HFFc6 (cell line): ENCODE data around the gene KIF26B. TPM values are rescaled to one million over a fixed set of nuclear protein-coding genes. Genes with fewer than 3 reads are reported as not detected.
A peak's percentile ranks its signal among the peaks of the same experiment; 100 is the strongest.

Experiments used
- DNase-seq: peaks from one replicate; pipeline ENCODE4 v3.0.0-alpha.2; 2018
- H3K27ac Mint-ChIP-seq: 2 replicates; pipeline ENCODE4 v1.8.0; 2020; ENCODE audit warnings: mild to moderate bottlenecking, mixed read lengths
- H3K27me3 Mint-ChIP-seq: 2 replicates; pipeline ENCODE4 v1.8.0; 2021; ENCODE audit warnings: mild to moderate bottlenecking, moderate library complexity, mixed read lengths; ENCODE audit not compliant: insufficient read depth
- H3K36me3 Mint-ChIP-seq: 2 replicates; pipeline ENCODE4 v1.8.0; 2021; ENCODE audit warnings: low read depth, mixed read lengths
- H3K4me1 Mint-ChIP-seq: 2 replicates; pipeline ENCODE4 v1.8.0; 2020; ENCODE audit warnings: low read depth, mixed read lengths
- H3K4me3 Mint-ChIP-seq: 2 replicates; pipeline ENCODE4 v1.8.0; 2020; ENCODE audit warnings: mild to moderate bottlenecking, moderate library complexity, mixed read lengths
- H3K9me3 Mint-ChIP-seq: 2 replicates; pipeline ENCODE4 v1.8.0; 2020; ENCODE audit warnings: mild to moderate bottlenecking, mixed read lengths
- CTCF ChIP-seq: fragments of 200-600 bp; sonication (generic); IDR thresholded peaks from 2 replicates; pipeline ENCODE4 v1.5.0; 2021; ENCODE audit warnings: antibody characterized with exemption, mild to moderate bottlenecking
- total RNA-seq, 6 experiments: library from RNA; stranded (reverse); fragmentation: NEBNext Ultra II Directional; extraction: Animal tissue kit (Norgen Biotek cat#: 25700); gene quantifications; 2 replicates in 1 of 6; 3 replicates in 5 of 6; pipeline ENCODE4 v1.2.3, GENCODE V29; 2021

The KIF26B gene
- total RNA-seq, 6 experiments from 2014 or later = 4.6 to 7.5 (median 5.5) TPM

GRCh38 chr1:245701631-245702030 lies 546.8 kb downstream of the KIF26B start:
- no peak for DNase-seq
- TF ChIP-seq CTCF = no peak
- H3K27ac Mint-ChIP-seq = no peak overlapping the region
- H3K4me1 Mint-ChIP-seq = peaks cover 13% of the 10 kb centered on the region
- H3K36me3 Mint-ChIP-seq = peaks cover 15% of the 10 kb centered on the region; the same call in 1 of the 2 replicates
- peaks cover 2% of the 10 kb centered on the region; the same call in 1 of the 2 replicates for H3K27me3 Mint-ChIP-seq
- no peak overlapping the region for H3K4me3 Mint-ChIP-seq
- H3K9me3 Mint-ChIP-seq = no peaks in the 10 kb centered on the region

GRCh38 chr1:245702346-245702745 lies 547.6 kb downstream of the KIF26B start:
- no peak for TF ChIP-seq CTCF
- Mint-ChIP-seq H3K4me1 (peaks cover 13% of the 10 kb centered on the region), H3K27ac (no peak overlapping the region), H3K36me3 (peaks cover 15% of the 10 kb centered on the region; the same call in 1 of the 2 replicates), H3K27me3 (peaks cover 2% of the 10 kb centered on the region; the same call in 1 of the 2 replicates), H3K9me3 (no peaks in the 10 kb centered on the region), H3K4me3 (no peak overlapping the region)
- no peak for DNase-seq

- Mint-ChIP-seq H3K36me3 (peaks cover 15% of the 10 kb centered on the region; the same call in 1 of the 2 replicates), H3K4me3 (no peak overlapping the region), H3K27me3 (peaks cover 2% of the 10 kb centered on the region; the same call in 1 of the 2 replicates), H3K9me3 (no peaks in the 10 kb centered on the region), H3K27ac (no peak overlapping the region), H3K4me1 (peaks cover 13% of the 10 kb centered on the region)
- no peak for TF ChIP-seq CTCF
- DNase-seq = no peak
These were observed 549.6 kb downstream of the KIF26B start for GRCh38 chr1:245704341-245704740.

GRCh38 chr1:245704765-245705164 lies 550.0 kb downstream of the KIF26B start:
- H3K27me3 Mint-ChIP-seq = peaks cover 2% of the 10 kb centered on the region
- DNase-seq = peak; percentile 46
- no peak overlapping the region for H3K4me3 Mint-ChIP-seq

GRCh38 chr1:245707941-245708340 lies 553.2 kb downstream of the KIF26B start:
- H3K36me3 Mint-ChIP-seq = peaks cover 10% of the 10 kb centered on the region; the same call in 1 of the 2 replicates
- no peak for DNase-seq
- H3K4me3 Mint-ChIP-seq = no peak overlapping the region
- no peaks in the 10 kb centered on the region for H3K9me3 Mint-ChIP-seq
- no peak overlapping the region for H3K27ac Mint-ChIP-seq
- H3K4me1 Mint-ChIP-seq = peaks cover 13% of the 10 kb centered on the region
- peaks cover 4% of the 10 kb centered on the region for H3K27me3 Mint-ChIP-seq
- no peak for TF ChIP-seq CTCF

More at GRCh38 chr1:245704765-245705164, 550.0 kb downstream of the KIF26B start:
- peaks cover 15% of the 10 kb centered on the region; the same call in 1 of the 2 replicates for H3K36me3 Mint-ChIP-seq
- no peak for TF ChIP-seq CTCF
- H3K27ac Mint-ChIP-seq = no peak overlapping the region
- H3K4me1 Mint-ChIP-seq = peaks cover 13% of the 10 kb centered on the region
- no peaks in the 10 kb centered on the region for H3K9me3 Mint-ChIP-seq
